Cardiac septum (tissue), 1 donor: ENCODE results near the gene HHAT. TPM values are rescaled to one million over a fixed set of nuclear protein-coding genes. Genes with fewer than 3 reads are reported as not detected.

Experiments used
- DNase-seq: peaks from one replicate; pipeline ENCODE4 v3.0.0-alpha.2; 2020; ENCODE audit warnings: low spot score
- intact Hi-C: fragments of 100-400 bp; cut with DNase I; formaldehyde crosslinking; loops from one replicate; pipeline ENCODE4 v1.14.0; 2022
- total RNA-seq: library from RNA; stranded (reverse); fragmentation: NEBNext Ultra II Directional; extraction: Animal tissue kit (Norgen Biotek cat#: 25700); gene quantifications from one replicate; pipeline ENCODE4 v1.2.1, GENCODE V29; 2021
- donor health status: DM: no; HTN: no; CAD: no.

The HHAT gene
- total RNA-seq, 1 donor from 2014 or later = 2.4 TPM

DNA sequence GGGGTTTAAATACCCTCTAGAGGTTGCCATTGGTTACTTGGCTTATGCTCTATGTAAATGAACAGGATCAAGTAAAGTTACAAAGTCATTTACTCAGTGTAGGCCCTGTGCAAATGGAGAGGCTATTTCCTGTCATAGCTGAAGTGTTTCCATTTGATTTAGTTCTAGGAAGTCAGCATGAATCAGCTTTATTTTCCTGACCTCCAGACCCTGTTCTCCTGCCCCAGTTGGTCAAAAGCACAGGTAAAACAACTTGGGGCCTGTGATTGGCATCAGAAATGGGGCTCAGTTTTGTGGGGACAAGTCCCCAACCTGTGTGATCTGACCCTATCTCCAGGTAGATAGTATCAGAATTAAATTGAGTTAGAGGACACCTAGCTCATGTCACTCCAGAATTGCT lies 239.9 kb downstream of the HHAT start:
- DNase-seq = no peak
- intact Hi-C loops = no loop called here

DNA sequence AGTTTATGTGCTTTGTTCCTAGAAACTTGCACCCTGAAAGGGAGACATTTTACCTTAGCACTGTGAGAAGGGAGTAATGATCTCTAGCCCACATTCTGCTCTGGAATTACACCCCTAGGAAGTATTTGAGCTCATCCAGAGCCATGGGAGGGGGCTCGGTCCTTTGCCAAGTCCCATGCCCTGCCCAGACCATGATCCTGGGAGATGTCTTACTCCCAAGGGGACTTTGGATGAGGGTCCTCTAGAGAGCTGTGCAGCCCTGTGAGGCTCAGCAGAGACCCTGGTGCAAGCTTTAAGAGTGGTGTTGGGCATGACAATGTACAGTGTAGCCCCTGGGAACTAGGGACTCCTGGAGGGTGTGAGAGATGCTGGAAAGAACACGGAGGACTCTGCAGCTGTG lies 241.4 kb downstream of the HHAT start:
- intact Hi-C loops = no loop called here
- no peak for DNase-seq

DNA sequence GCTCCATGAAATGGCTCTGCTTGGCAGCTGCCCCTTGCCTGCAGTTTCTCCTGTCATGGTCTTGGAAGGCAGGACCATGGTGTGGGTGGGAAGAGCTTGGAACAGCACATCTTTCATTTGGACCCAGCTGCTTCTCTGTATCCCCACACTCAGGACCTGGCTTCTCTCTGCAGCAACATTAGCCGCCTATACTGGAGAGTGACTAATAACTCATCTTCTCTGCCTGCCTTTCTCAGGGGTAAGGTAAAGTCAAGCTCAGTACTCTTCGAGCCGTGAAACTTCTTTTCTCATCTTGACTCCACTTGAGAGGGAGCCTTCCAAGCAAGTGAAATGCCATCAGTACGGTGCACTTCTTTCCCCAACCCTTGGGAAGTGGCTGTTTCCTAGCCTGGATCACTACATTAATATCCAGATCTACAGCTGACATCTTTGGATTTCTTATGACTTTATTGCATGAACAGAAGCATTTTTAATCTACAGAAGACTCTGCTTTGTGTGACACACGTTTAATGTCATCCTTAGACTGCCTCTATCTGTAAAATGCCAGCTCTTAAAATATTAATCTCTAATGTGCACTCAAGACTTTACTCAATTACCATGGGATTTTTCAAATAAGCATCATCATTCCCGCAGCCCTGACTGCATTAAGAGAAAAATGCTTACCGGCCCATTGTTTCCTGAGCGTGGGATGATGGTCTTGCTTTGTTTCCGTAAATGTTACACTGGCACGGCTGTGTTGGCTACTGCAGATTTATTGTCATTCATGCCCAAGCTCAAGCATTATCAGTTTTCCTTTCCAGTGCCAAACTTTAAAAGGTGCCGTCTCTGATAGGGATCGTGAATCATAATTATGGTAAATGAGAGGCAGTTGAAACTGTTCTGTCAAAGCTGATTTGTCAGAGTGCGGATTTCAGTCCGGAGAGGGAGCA lies 242.9 kb downstream of the HHAT start:
- intact Hi-C loops = no loop called here

DNA sequence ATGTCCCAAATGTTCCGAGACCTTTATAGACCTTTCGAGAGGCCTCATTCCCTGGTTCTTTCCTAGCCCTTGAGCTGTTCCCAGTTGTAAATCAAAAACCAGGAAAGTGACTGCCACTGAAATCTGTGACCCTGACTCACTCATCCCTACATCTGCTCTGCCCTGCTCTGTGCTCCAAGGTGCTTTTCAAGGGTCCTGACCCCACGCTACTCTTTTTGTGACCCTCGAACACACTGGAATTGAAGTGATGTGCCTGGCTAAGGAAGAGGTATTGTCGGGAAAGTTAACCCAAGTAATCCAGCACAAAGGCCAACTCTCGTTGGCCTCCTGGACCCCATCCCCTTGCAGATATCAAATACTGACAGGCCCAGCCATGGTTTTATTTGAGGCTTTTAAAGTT lies 244.4 kb downstream of the HHAT start:
- intact Hi-C loops = no loop called here
- no peak for DNase-seq

More for the DNA sequence above, 242.9 kb downstream of the HHAT start:
- no peak for DNase-seq

DNA sequence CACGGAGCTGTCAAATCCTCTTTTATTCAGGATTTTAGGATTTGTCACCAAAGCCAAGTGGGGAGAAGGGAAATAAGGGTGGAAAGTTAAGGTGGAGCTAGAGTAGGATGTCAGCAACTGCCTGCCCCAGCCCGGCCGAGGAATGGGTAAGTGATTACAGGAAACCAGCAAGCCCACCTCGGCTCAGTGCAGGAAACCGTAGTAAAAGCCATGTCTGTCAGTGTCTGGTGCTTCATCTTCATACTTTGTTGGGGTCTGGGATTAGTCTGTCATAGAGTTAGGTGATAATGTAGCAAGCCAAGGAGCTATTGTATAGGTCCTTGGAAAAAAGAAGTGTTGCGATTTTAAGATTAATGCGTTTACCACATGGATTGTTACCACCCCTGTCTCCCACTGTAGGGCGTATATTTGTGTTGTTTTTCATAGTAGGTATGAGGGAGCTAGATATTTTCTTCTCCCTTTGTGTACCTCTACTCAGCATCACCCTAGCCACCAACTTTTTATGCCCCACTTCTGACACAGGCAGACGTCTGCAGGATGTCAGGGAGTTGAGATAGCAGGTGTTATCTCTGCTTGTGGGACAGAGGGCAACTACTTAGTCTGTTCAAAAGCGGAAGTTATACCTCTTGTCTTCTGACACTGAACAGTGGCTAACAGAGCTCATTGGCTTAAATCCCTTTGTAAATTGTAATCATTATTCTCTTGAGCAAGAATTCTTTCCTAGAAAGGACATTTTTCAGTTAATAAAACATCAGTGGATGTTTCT lies 253.7 kb downstream of the HHAT start:
- DNase-seq = no peak
- intact Hi-C loops = loop anchor here (5.0 kb wide), 2 partner anchors 135 to 370 kb away; no protein-coding TSS in a partner anchor

DNA sequence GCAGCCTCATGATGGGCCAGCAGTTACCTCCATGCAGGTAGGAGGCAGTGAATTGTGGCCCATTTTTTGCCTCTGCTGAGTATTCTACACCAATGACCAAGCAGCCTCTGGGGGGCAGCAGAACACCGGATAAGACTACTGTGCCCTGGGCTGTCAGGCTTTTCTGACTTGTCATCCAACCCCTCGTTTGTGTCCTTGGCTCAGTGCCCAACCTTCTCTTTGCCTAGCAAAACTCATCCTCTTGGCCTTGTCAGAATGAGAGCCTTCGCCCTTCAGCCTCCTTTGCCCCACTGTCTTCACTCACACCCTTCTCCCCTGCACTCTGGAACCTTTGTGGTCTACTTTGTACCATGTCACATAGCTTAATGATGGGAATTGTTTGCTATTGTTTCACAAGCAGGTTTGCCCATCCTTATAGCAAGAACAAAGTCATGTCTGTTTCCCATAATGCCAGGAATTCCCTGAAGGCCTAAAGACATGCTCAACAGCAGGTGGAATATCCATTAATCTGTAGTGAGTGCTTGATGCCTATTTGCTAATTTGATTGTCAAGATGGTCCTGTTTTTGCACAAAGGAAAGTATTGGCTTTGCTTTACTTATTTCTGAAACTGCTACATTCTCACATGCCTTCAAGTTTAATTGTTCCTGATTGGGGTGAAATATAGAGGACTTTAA lies 255.9 kb downstream of the HHAT start:
- intact Hi-C loops = loop anchor here (1.0 to 5.0 kb wide), 3 partner anchors 137 to 550 kb away; partner anchors contain the start of gene KCNH1
- DNase-seq = peak; percentile 83

DNA sequence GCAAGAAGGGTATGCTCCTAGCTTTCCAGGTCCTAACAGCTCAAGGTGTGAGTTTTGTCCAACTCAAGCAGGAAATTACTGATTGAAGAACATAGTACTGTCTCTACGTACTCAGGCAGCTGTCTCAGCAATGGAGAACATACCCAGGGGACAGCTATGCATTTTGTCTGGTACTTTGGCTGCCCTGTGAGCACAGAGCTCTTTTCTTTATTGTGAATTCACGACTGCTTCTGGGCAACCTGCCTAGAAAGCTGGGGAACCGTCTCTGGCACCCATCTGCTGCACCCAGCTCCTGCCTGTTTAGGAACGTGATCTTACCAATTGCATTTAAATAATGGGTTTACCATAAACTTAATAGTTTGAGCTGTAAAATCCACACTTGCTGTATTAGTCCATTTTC lies 258.1 kb downstream of the HHAT start:
- intact Hi-C loops = no loop called here
- DNase-seq = no peak

DNA sequence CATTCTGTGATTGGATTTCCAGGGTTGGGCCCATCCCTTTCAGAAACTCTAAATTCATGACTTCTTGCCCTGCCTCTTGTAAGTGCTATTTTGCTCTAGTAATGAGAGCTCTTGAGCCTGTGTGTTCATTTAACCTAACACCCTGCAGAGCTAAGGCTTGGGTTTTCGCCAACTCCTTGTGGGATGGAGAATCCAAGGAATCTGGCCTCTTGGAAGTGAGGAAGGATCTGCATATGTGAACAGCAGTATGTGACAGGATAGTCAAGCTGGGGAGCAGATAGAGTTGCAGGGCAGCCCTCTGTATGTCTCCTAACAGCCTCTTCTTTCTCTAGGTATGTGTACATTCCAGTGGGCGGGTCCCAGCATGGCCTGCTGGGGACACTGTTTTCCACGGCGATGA lies 258.9 kb downstream of the HHAT start:
- intact Hi-C loops = no loop called here

DNA sequence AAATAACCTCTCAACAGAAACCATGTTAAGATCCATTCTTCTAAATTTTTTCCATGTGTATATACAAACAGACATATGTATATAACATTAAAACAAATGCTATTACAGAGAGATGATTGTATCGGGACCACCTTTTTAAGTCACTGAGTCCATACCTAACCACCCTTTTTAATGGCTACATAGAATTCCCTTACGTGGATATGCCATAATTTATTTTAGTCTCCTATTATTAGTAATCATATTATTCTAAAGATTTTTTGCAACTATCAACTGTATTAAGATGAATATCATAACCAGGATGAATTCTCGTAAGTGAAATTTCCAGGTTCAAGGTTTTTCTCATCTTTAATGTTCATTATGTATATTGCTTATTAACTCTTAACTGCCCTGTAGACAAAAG lies 259.7 kb downstream of the HHAT start:
- intact Hi-C loops = no loop called here
- no peak for DNase-seq

More for the DNA sequence above, 258.9 kb downstream of the HHAT start:
- DNase-seq = no peak

DNA sequence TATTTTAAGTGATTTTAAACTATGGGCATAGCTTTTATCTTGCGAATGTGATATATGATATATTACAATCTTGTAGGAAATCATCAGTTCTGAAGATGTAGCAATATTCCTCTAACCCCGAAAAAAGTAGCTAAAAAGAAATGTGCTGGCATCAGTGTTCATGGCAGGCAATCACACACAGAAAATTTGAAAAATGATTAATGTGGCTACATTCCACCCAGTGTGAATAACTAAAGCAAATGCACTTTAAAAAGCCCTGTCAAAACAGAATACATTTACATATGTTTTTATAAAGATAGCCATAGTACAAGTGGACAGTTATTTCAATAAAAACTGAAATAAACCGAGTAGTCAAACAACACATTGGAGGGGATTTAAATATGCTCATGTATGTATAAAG lies 260.2 kb downstream of the HHAT start:
- DNase-seq = no peak
- intact Hi-C loops = no loop called here

DNA sequence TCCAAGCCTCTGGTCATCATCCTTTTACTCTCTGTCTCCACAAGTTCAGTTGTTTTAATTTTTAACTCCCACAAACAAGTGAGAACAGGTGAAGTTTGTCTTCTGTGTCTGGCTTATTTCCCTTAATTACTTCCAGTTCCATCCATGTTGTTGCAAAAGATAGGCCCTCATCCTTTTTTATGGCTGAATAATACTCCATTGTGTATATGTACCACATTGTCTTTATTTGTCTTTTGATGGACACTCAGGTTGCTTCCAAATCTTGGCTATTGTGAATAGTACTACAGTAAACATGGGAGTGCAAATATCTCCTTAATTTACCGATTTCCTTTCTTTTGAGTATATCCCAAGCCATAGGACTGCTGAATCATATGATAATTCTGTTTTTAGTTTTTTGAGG lies 262.5 kb downstream of the HHAT start:
- intact Hi-C loops = no loop called here
- DNase-seq = no peak

DNA sequence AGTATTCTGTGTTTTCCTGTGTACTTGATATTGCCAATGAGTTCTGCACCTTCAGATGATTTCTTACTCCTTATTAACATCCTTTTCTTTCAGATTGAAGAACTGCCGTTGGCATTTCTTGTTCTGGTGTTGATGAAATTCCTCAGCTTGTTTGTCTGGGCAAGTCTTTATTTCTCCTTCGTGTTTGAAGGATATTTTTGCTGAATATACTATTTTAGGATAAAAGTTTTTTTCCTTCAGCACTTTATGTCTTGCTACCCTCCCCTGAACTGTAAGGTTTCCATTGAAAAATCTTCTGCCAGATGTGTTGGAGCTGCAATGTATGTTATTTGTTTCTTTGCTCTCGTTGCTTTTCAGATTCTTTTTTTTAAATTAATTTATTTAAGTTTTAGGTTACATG lies 265.9 kb downstream of the HHAT start:
- intact Hi-C loops = no loop called here
- no peak for DNase-seq

DNA sequence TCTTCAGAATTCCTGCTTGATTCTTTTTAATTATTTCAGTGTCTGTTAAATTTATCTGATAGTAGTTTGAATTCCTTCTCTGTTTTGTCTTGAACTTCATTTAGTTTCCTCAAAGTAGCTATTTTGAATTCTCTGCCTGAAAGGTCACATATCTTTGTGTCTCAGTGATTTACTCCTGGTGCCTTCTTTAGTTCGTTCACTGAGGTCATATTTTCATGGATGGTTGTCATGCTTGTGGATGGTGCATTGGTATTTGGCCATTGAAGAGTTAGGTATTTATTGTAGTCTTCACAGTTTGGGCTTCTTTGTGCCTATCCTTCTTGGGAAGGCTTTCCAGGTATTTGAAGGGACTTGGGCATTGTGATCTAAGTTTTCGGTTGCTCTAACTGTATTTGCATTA lies 267.9 kb downstream of the HHAT start:
- intact Hi-C loops = no loop called here
- DNase-seq = no peak

DNA sequence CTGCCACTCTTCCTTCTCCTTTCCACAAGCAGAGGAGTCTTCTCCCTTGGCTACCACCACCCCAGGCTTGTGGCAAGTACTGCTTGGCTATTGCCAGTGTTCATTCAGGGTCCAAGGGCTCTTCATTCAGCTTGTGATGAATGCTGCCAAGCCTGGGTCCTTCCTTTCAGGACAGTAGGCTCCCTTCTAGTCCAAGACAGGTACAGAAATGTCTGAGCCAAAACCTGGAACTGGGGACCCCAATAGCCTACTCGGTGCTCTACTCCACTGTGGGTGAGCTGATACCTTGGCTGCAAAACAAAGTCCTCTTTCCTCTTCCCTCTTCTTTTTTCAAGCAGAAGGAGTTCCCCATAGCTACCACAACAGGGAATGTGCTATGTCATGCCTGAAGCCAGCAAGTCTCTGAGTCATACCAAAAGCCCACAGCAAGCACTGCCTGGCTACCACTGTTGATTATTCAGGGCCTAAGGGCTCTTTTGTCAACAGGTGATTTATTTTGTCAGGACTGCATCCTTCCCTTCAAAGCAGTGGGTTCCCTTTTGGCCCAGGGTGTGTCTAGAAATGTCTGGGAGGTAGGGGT lies 268.9 kb downstream of the HHAT start:
- intact Hi-C loops = no loop called here

DNA sequence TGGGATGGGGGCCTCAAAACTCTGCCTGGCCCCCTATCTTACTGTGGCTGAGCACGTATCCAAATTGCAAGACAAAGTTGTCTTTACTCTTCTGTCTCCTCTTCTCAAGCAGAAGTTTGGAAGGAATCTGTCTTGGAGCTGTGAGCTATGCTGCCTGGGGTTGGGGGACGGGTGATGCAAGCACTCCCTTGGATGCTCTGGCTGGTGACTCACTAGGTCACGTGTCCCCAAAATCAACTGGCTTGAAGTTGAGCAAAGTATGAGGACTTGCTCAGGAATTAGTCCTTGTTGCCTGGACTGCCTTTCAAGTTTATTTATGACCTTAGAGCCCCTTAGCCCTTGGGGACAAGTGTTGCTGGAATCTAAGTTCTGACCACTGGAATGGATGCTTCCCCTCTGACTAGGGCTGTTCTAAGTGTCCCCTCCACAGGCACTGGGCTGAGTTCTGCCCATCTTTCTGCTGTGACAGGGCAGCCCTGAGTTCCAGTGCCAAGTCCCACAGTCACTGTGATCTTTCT lies 269.5 kb downstream of the HHAT start:
- DNase-seq = no peak
- intact Hi-C loops = no loop called here

More for the DNA sequence above, 268.9 kb downstream of the HHAT start:
- DNase-seq = no peak

DNA sequence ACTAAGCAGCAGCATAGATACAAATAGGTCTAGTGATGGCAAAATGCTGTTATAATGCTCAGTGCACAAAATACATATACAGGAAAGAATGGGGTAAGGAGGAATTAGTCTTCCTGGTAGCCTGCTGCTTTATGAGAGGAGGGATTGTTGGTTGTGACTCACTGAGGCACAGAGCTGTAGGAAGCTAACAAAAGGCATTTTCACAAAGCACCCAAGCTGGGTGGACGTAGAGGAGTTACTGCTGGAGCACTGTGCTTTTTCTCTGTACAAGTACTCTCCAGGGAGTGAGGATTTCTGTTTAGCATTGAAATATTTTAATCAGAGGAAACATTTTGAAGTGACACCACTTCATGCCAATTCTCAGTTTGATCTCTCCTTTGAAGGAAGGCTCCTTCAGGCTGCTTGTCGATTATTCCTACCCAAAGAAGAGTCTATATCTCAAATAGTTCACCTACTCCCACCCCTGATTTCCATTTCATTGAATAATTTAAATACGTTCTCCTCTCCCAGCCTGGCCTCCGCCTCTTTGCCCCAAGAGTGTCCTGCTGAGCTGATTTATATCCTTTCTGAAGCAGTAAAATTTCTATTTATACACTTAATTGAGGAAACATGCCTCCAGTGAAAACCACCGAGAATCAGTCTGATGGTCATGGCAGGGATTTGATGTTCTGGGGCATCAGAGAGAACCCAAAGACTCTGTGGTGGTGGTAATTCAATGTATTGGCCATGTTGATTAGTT lies 271.9 kb downstream of the HHAT start:
- intact Hi-C loops = no loop called here
- DNase-seq = no peak

DNA sequence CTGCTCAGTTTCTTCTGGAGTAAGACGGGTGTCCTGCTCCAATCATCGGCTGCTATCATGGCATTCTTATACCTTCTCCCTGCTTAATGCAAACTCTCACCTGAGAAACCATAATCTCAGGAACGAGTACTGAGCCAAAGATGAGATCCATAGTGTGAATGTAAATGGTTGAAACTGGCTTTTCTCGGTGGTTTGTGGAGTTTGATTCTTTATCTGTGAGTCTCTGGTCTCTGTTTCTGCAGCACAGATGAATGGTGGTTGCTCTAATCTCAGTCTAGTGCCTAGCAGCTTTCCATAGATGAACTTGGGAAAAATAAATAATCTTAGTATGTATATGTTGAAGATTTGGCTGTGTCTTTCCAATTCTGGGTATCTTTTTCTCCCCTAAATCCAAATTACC lies 274.4 kb downstream of the HHAT start:
- no peak for DNase-seq
- intact Hi-C loops = no loop called here

DNA sequence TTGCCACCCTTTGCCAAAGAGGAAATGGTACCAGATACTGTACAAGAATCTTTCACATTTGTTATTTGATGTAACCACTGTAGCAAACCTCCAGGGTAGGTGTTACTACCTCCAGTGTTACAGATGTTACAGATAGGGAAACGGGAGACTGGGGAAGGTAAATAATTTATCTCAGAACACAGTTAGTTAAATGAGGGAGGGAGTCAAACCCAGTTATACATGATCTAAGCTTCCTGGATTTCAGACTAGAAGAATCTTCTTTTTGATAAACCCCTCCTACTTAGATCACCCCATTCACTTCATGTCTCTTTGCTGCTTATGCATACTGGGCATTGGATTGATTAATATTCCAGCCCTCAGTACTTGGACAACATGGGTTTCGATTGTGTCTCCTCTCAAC lies 276.4 kb downstream of the HHAT start:
- intact Hi-C loops = no loop called here
- DNase-seq = no peak

DNA sequence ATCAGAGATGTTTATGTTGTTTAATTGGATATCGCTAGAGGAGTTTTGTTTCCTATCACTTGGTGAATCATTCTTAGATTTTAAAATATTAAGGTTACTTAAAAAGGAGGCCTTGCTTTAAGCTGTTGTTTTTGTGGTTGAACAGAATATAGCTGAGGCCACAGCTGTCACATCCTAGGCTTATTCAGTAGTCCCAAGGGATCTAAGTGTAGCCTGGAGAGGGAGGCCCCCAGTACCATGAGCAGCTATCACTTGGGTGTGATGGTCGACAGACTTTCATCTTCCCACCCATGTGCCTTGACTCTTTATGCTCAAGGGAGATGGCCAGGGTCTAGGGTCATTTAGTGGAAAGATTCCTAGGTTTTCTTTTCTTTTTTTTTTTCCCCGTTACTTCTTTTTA lies 278.7 kb downstream of the HHAT start:
- intact Hi-C loops = no loop called here
- DNase-seq = no peak
